Suprapubic skin (tissue), 4 donors: ENCODE measurements around the gene HMG20B. TPM values are rescaled to one million over a fixed set of nuclear protein-coding genes. Genes with fewer than 3 reads are reported as not detected.
A peak's percentile ranks its signal among the peaks of the same experiment; 100 is the strongest.

Experiments
- DNase-seq, 2 donors: peaks; one replicate each; pipeline ENCODE4 v3.0.0-alpha.2; 2019; ENCODE audit warnings: low spot score in 2 of 2
- H3K27ac ChIP-seq: fragments of 200-600 bp; sonication (generic); one replicate; pipeline ENCODE4 v1.5.1; 2019
- H3K27me3 ChIP-seq: fragments of 200-600 bp; sonication (generic); one replicate; pipeline ENCODE4 v1.5.1; 2019
- H3K36me3 ChIP-seq: fragments of 200-600 bp; sonication (generic); one replicate; pipeline ENCODE4 v1.5.1; 2019
- H3K4me1 ChIP-seq: fragments of 200-600 bp; sonication (generic); one replicate; pipeline ENCODE4 v1.5.1; 2019
- H3K4me3 ChIP-seq: fragments of 200-600 bp; sonication (generic); one replicate; pipeline ENCODE4 v1.5.1; 2019; ENCODE audit warnings: mild to moderate bottlenecking
- H3K9me3 ChIP-seq: fragments of 200-600 bp; sonication (generic); one replicate; pipeline ENCODE4 v1.5.1; 2019
- CTCF ChIP-seq, 2 donors: fragments of 200-600 bp in 1 of 2; fragments of 450-650 bp in 1 of 2; sonication (generic) in 1 of 2; IDR thresholded peaks; one replicate each; pipeline ENCODE4 v1.5.1; 2016 to 2019; ENCODE audit warnings: antibody characterized with exemption in 2 of 2, mild to moderate bottlenecking in 1 of 2, moderate library complexity in 1 of 2
- EP300 ChIP-seq: sonication (generic); formaldehyde crosslinking; IDR thresholded peaks from one replicate; pipeline ENCODE4 v1.6.1; 2017; ENCODE audit warnings: antibody characterized with exemption
- POLR2A ChIP-seq, 2 donors: fragments of 450-650 bp; IDR thresholded peaks; one replicate each; pipeline ENCODE4 v1.6.1; 2017; ENCODE audit warnings: antibody characterized with exemption in 2 of 2, mild to moderate bottlenecking in 2 of 2, moderate library complexity in 2 of 2
- POLR2AphosphoS5 ChIP-seq, 3 donors: sonication (generic); formaldehyde crosslinking; IDR thresholded peaks; one replicate each; pipeline ENCODE4 v1.6.1; 2017; ENCODE audit warnings: antibody characterized with exemption in 3 of 3
- WGBS: methylation state at CpG from one replicate; pipeline ENCODE4 v1.1.5; 2018; 5-methylcytosine and 5-hydroxymethylcytosine counted together
- total RNA-seq, 4 donors: library from RNA; depleted of rRNA; stranded (reverse); fragments of >200 nt; gene quantifications; one replicate each; pipeline ENCODE4 v1.1.0, GENCODE V29; 2016

The HMG20B gene
- total RNA-seq, 4 donors from 2014 or later, result 87.9 to 135 (median 118) TPM

GRCh38 chr19:3625996-3626472 is 53.3 kb downstream of the HMG20B start:
- no peaks in the 10 kb centered on the region for H3K9me3 ChIP-seq
- WGBS, result 3% methylated on average over 21 of the region's 21 CpGs
- no peak for DNase-seq
- TF ChIP-seq POLR2A (IDR thresholded peaks at IDR 0.05) (no peak), CTCF (IDR thresholded peaks at IDR 0.05) (no peak), EP300 (no peak), POLR2AphosphoS5 (IDR thresholded peaks at IDR 0.05) (no peak)
- no peaks in the 10 kb centered on the region for H3K27me3 ChIP-seq
- H3K27ac ChIP-seq, result peak overlapping the region; percentile 95
- H3K36me3 ChIP-seq, result peaks cover 25% of the 10 kb centered on the region
- peak overlapping the region; percentile 96 for H3K4me3 ChIP-seq
- peaks cover 28% of the 10 kb centered on the region for H3K4me1 ChIP-seq

GRCh38 chr19:3626473-3627350 is 54.0 kb downstream of the HMG20B start, which contains the start of gene CACTIN:
Gene CACTIN, minus strand, starts transcription at chr19:3626790. Its CDS starts 28 bp downstream, at chr19:3626762.
- DNase-seq, result peak; percentile 99
- H3K9me3 ChIP-seq, result no peaks in the 10 kb centered on the region
- H3K4me1 ChIP-seq, result peaks cover 28% of the 10 kb centered on the region
- H3K27ac ChIP-seq, result peak within 1 kb of the TSS; percentile 95
- TF ChIP-seq POLR2AphosphoS5 (IDR thresholded peaks at IDR 0.05) (peak in 2 of 3 donors; percentile 93 to 96), CTCF (IDR thresholded peaks at IDR 0.05) (no peak), POLR2A (IDR thresholded peaks at IDR 0.05) (peak in 1 of 2 donors; percentile 60)
- peak within 1 kb of the TSS; percentile 96 for H3K4me3 ChIP-seq
- 1% methylated on average over 23 of the region's 80 CpGs for WGBS
- H3K27me3 ChIP-seq, result no peaks in the 10 kb centered on the region
- H3K36me3 ChIP-seq, result peaks cover 25% of the 10 kb centered on the region

- TF ChIP-seq EP300 (no peak), POLR2A (IDR thresholded peaks at IDR 0.05) (no peak), CTCF (IDR thresholded peaks at IDR 0.05) (no peak)
- Histone ChIP-seq H3K27ac (peak overlapping the region; percentile 95), H3K4me3 (no peak overlapping the region), H3K4me1 (peaks cover 28% of the 10 kb centered on the region), H3K9me3 (no peaks in the 10 kb centered on the region), H3K36me3 (peaks cover 29% of the 10 kb centered on the region), H3K27me3 (no peaks in the 10 kb centered on the region)
- DNase-seq, result no peak
- 67% methylated on average over 7 of the region's 7 CpGs for WGBS
These were observed 54.6 kb downstream of the HMG20B start for GRCh38 chr19:3627351-3627723.

Other genes starting within 250 kb of the HMG20B start
- 100 to 1,000 TPM; 135 to 234 (median 194) TPM for gene NFIC, start 206.4 kb upstream of the HMG20B start, total RNA-seq
- 1 to 10 TPM in 1 of 4 donors, not detected in 3; 2.1 TPM for gene SMIM24, start 92.4 kb upstream of the HMG20B start, total RNA-seq
- gene SMIM44, start 89.5 kb upstream of the HMG20B start, total RNA-seq, result not detected
- 10 to 100 TPM; 10.9 to 21.7 (median 17.9) TPM for gene DOHH, start 72.3 kb upstream of the HMG20B start, total RNA-seq
- gene FZR1, start 66.6 kb upstream of the HMG20B start, total RNA-seq, result 10 to 100 TPM; 45.1 to 51.1 (median 47.9) TPM
- gene TEKTIP1, start 33.8 kb upstream of the HMG20B start, total RNA-seq, result 1 to 10 TPM in 2 of 4 donors, not detected in 2; 2.4 to 5.2 TPM
- 100 to 1,000 TPM in 2 of 4 donors, 10 to 100 TPM in 2; 60.4 to 206 (median 119) TPM for gene MFSD12, start 15.4 kb upstream of the HMG20B start, total RNA-seq
- under 1 TPM; 0.19 to 0.89 (median 0.37) TPM for gene GIPC3, start 12.5 kb downstream of the HMG20B start, total RNA-seq
- gene TBXA2R, start 33.9 kb downstream of the HMG20B start, total RNA-seq, result under 1 TPM; 0.32 to 0.85 (median 0.41) TPM
- gene CACTIN, start 53.8 kb downstream of the HMG20B start, total RNA-seq, result 10 to 100 TPM; 22.6 to 29.9 (median 27.9) TPM
- 10 to 100 TPM; 16.5 to 25.7 (median 20.8) TPM for gene PIP5K1C, start 127.5 kb downstream of the HMG20B start, total RNA-seq
- gene TJP3, start 135.4 kb downstream of the HMG20B start, total RNA-seq, result 10 to 100 TPM; 11.4 to 28.1 (median 20.1) TPM
- gene APBA3, start 188.7 kb downstream of the HMG20B start, total RNA-seq, result 10 to 100 TPM; 19.8 to 55.0 (median 25.8) TPM
- 10 to 100 TPM; 41.5 to 92.6 (median 63.7) TPM for gene MRPL54, start 189.7 kb downstream of the HMG20B start, total RNA-seq
- gene RAX2, start 199.3 kb downstream of the HMG20B start, total RNA-seq, result not detected
- 1 to 10 TPM in 3 of 4 donors, under 1 TPM in 1; 0.57 to 5.4 (median 2.0) TPM for gene MATK, start 213.4 kb downstream of the HMG20B start, total RNA-seq